Body of pancreas (tissue), 4 donors: ENCODE results near the gene KRTAP5-8.

Source experiments
- POLR2A ChIP-seq, 3 donors: fragments of 450-650 bp; IDR thresholded peaks; one replicate each; pipeline ENCODE4 v1.6.1; 2016; ENCODE audit warnings: antibody characterized with exemption in 3 of 3, mild to moderate bottlenecking in 2 of 3
- TF ChIP-seq, protein P1 (sequence below), 7 experiments: fragments of 450-650 bp in 4 of 7; fragments of 200-600 bp in 3 of 7; sonication (generic) in 3 of 7; IDR thresholded peaks; one replicate each; pipeline ENCODE4 v1.5.1; 2016 to 2019; ENCODE audit warnings: antibody characterized with exemption in 7 of 7

DNA sequence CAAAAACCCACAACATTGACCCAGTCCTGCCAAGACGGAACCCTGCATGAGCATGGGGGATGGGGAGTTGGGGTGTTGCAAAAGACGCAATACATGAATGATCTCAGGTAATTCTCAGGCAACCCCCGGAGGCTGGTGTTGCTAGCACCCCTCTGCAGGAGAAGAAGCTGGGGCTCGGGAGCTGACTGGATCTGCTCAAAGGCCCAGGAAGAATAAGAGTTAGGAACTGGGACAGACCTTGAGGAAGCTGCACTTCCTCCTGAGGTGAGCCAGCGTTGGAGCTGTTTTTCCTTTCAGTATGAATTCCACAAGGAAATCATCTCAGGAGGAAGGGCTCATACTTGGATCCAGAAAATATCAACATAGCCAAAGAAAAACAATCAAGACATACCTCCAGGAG, 10.3 kb downstream of the KRTAP5-8 start, which contains the start of gene KRTAP5-9:
- TF ChIP-seq, protein P1, sequence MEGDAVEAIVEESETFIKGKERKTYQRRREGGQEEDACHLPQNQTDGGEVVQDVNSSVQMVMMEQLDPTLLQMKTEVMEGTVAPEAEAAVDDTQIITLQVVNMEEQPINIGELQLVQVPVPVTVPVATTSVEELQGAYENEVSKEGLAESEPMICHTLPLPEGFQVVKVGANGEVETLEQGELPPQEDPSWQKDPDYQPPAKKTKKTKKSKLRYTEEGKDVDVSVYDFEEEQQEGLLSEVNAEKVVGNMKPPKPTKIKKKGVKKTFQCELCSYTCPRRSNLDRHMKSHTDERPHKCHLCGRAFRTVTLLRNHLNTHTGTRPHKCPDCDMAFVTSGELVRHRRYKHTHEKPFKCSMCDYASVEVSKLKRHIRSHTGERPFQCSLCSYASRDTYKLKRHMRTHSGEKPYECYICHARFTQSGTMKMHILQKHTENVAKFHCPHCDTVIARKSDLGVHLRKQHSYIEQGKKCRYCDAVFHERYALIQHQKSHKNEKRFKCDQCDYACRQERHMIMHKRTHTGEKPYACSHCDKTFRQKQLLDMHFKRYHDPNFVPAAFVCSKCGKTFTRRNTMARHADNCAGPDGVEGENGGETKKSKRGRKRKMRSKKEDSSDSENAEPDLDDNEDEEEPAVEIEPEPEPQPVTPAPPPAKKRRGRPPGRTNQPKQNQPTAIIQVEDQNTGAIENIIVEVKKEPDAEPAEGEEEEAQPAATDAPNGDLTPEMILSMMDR (IDR thresholded peaks at IDR 0.05), result no peak
- TF ChIP-seq POLR2A (IDR thresholded peaks at IDR 0.05), result no peak
